ENCODE measurements around the gene PLPPR3. TPM values are rescaled to one million over a fixed set of nuclear protein-coding genes. Genes with fewer than 3 reads are reported as not detected.

Gene PLPPR3
- total RNA-seq (1 to 10 TPM in 1 of 9 donors, under 1 TPM in 2, not detected in 6; 0.14 to 1.7 (median 0.32) TPM), polyA plus RNA-seq (under 1 TPM in 2 of 3 donors, not detected in 1; 0.08 to 0.10 TPM)
- long read RNA-seq, donor 1, result 0 reads
- long read RNA-seq, donor 2, result 0 reads
- long read RNA-seq, donor 3, result 0 reads
- long read RNA-seq, donor 4, result 0 reads
- long read RNA-seq, donor 5, result 0 reads
- long read RNA-seq, donor 6, result 0 reads
- long read RNA-seq, donor 7, partial matches to known transcripts, result 0 of 1 reads
- long read RNA-seq, donor 7, other reads (novel, unspliced or antisense), result 0 of 1 reads
- long read RNA-seq, donor 8, result 0 reads
- long read RNA-seq, donor 9, result 0 reads
- long read RNA-seq, donor 10, result 0 reads

GRCh38 chr19:821825-822503, at the start of gene PLPPR3:
Gene PLPPR3 (minus strand): TSS chr19:821955. CDS start chr19:821559, 396 bp downstream.
- Histone ChIP-seq H3K27me3 (peaks cover 21% of the 10 kb centered on the region), H3K36me3 (replicated peaks in 1 of 2) (no peaks in the 10 kb centered on the region), H3K4me1 (replicated peaks in 1 of 2) (peaks cover 5 to 7% of the 10 kb centered on the region in 2 donors), H3K27ac (no peak within 1 kb of the TSS), H3K4me3 (peak within 1 kb of the TSS in 1 of 4 donors; percentile 43), H3K9me3 (replicated peaks in 1 of 3) (no peaks in the 10 kb centered on the region)
- 1 to 7% (median 2%) methylated on average over 3 to 78 of the region's 86 CpGs; no CpG with 5 or more reads in 1 of the 4 donors for WGBS, 4 donors
- intact Hi-C loops (cut with DNase I), result no loop called here
- no peak for DNase-seq
- TF ChIP-seq CTCF (IDR thresholded peaks at IDR 0.05) (no peak), POLR2A (IDR thresholded peaks at IDR 0.05) (no peak)

GRCh38 chr19:870963-871401, 49.2 kb upstream of the PLPPR3 start:
- DNase-seq, result peak in 3 of 7 donors; percentile 55 to 75 (median 74)
- Histone ChIP-seq H3K27ac (peak overlapping the region in 1 of 5 donors; percentile 40), H3K4me3 (no peak overlapping the region), H3K27me3 (no peaks in the 10 kb centered on the region), H3K36me3 (replicated peaks in 1 of 2) (peaks cover 0 to 36% of the 10 kb centered on the region in 2 donors), H3K4me1 (replicated peaks in 1 of 2) (peaks cover 12 to 18% of the 10 kb centered on the region in 2 donors), H3K9me3 (replicated peaks in 1 of 3) (no peaks in the 10 kb centered on the region)
- TF ChIP-seq CTCF (IDR thresholded peaks at IDR 0.05), result no peak
- TF ChIP-seq POLR2A (IDR thresholded peaks at IDR 0.05), result no peak
- 75 to 91% (median 86%) methylated on average over 11 to 28 of the region's 28 CpGs for WGBS, 4 donors
- intact Hi-C loops (cut with DNase I), result no loop called here

- Histone ChIP-seq H3K4me3 (no peak overlapping the region), H3K27me3 (no peaks in the 10 kb centered on the region), H3K27ac (peak overlapping the region in 2 of 5 donors; percentile 87 to 91), H3K36me3 (replicated peaks in 1 of 2) (peaks cover 0 to 36% of the 10 kb centered on the region in 2 donors), H3K9me3 (replicated peaks in 1 of 3) (no peaks in the 10 kb centered on the region), H3K4me1 (replicated peaks in 1 of 2) (peaks cover 12 to 18% of the 10 kb centered on the region in 2 donors)
- no peak for DNase-seq
- WGBS, 4 donors, result 88 to 97% (median 92%) methylated on average over 8 of the region's 8 CpGs
- intact Hi-C loops (cut with DNase I), result no loop called here
- no peak for TF ChIP-seq POLR2A (IDR thresholded peaks at IDR 0.05)
- TF ChIP-seq CTCF (IDR thresholded peaks at IDR 0.05), result no peak
Observed at GRCh38 chr19:870314-870713, 48.6 kb upstream of the PLPPR3 start.
